VCaP (cell line): Measurements from ENCODE around the gene DEDD2.

Experiments
- H3K27ac ChIP-seq: fragments of 450-650 bp; 2 replicates; pipeline ENCODE4 v1.5.1; 2017
- CTCF ChIP-seq: fragments of 450-650 bp; conservative IDR thresholded peaks from 2 replicates; pipeline ENCODE4 v1.5.1; 2017; ENCODE audit warnings: mild to moderate bottlenecking, moderate library complexity

DEDD2 gene

GRCh38 chr19:42198676-42199439 lies 18.6 kb downstream of the DEDD2 start:
- no peak overlapping the region for H3K27ac ChIP-seq
- TF ChIP-seq CTCF: no peak

- no peak for TF ChIP-seq CTCF
- no peak overlapping the region for H3K27ac ChIP-seq
Observed at GRCh38 chr19:42197375-42197817, 20.1 kb downstream of the DEDD2 start.

- no peak overlapping the region for H3K27ac ChIP-seq
- TF ChIP-seq CTCF: no peak
Observed at GRCh38 chr19:42196011-42197001, 21.2 kb downstream of the DEDD2 start.

- no peak for TF ChIP-seq CTCF
- H3K27ac ChIP-seq: no peak overlapping the region
Observed at GRCh38 chr19:42193706-42194105, 23.8 kb downstream of the DEDD2 start.

- H3K27ac ChIP-seq: no peak overlapping the region
- no peak for TF ChIP-seq CTCF
Observed at GRCh38 chr19:42193294-42193693, 24.2 kb downstream of the DEDD2 start.

GRCh38 chr19:42191855-42192254 lies 25.6 kb downstream of the DEDD2 start:
- TF ChIP-seq CTCF: no peak
- no peak overlapping the region for H3K27ac ChIP-seq

GRCh38 chr19:42191330-42191729 lies 26.1 kb downstream of the DEDD2 start:
- no peak overlapping the region for H3K27ac ChIP-seq
- TF ChIP-seq CTCF: no peak
